Liver (tissue), 9 donors: ENCODE data around the gene SLC5A6. TPM values are rescaled to one million over a fixed set of nuclear protein-coding genes. Genes with fewer than 3 reads are reported as not detected.

Experiments
- DNase-seq: peaks from one replicate; pipeline ENCODE4 v3.0.0-alpha.2; 2017; ENCODE audit warnings: low spot score
- H3K27ac ChIP-seq, 2 donors: one replicate each; pipeline ENCODE4 v1.7.0; 2013; ENCODE audit warnings: inconsistent platforms in 2 of 2, low read length in 2 of 2, control low read depth in 1 of 2, low read depth in 1 of 2, mild to moderate bottlenecking in 1 of 2
- H3K27me3 ChIP-seq, 4 donors: one replicate each; pipeline versions ENCODE4 v1.6.1 to v1.7.0; 2013; ENCODE audit warnings: low read length in 3 of 4, inconsistent platforms in 1 of 4, mild to moderate bottlenecking in 1 of 4, moderate library complexity in 1 of 4; ENCODE audit not compliant: control insufficient read depth in 4 of 4, insufficient read depth in 4 of 4
- H3K36me3 ChIP-seq, 4 donors: one replicate each; pipeline versions ENCODE4 v1.6.1 to v1.7.0; 2013; ENCODE audit warnings: low read length in 3 of 4, mild to moderate bottlenecking in 3 of 4, low read depth in 1 of 4, moderate library complexity in 1 of 4; ENCODE audit not compliant: control insufficient read depth in 4 of 4, insufficient read depth in 3 of 4
- H3K4me1 ChIP-seq, 4 donors: one replicate each; pipeline versions ENCODE4 v1.6.1 to v1.7.0; 2013; ENCODE audit warnings: low read length in 3 of 4, mild to moderate bottlenecking in 3 of 4, moderate library complexity in 1 of 4; ENCODE audit not compliant: control insufficient read depth in 4 of 4, insufficient read depth in 4 of 4
- H3K4me3 ChIP-seq, 3 donors: one replicate each; pipeline versions ENCODE4 v1.6.1 to v1.7.0; 2013; ENCODE audit warnings: low read length in 3 of 3, control low read depth in 1 of 3, low read depth in 1 of 3, mild to moderate bottlenecking in 1 of 3
- H3K9ac ChIP-seq, 2 donors: one replicate each; pipeline ENCODE4 v1.7.0; 2013; ENCODE audit warnings: low read length in 2 of 2, mild to moderate bottlenecking in 2 of 2, moderate library complexity in 2 of 2, control low read depth in 1 of 2, low read depth in 1 of 2
- H3K9me3 ChIP-seq, 4 donors: one replicate each; pipeline versions ENCODE4 v1.6.1 to v1.7.0; 2013; ENCODE audit warnings: low read length in 3 of 4; ENCODE audit not compliant: control insufficient read depth in 4 of 4
- EGR1 ChIP-seq, 2 donors: IDR thresholded peaks; 2 replicates each; pipeline ENCODE4 v1.6.1; 2016 to 2018; ENCODE audit warnings: antibody characterized with exemption in 2 of 2, low read depth in 2 of 2
- FOXA1 ChIP-seq: IDR thresholded peaks from 2 replicates; pipeline ENCODE4 v1.6.1; 2016; ENCODE audit warnings: antibody characterized with exemption
- FOXA2 ChIP-seq: IDR thresholded peaks from 2 replicates; pipeline ENCODE4 v1.6.1; 2016; ENCODE audit warnings: antibody characterized with exemption
- HNF4G ChIP-seq: IDR thresholded peaks from 2 replicates; pipeline ENCODE4 v1.6.1; 2016; ENCODE audit warnings: antibody characterized with exemption
- JUND ChIP-seq, 2 donors: IDR thresholded peaks; 2 replicates each; pipeline ENCODE4 v1.6.1; 2016; ENCODE audit warnings: antibody characterized with exemption in 2 of 2
- NR2F2 ChIP-seq: IDR thresholded peaks from 2 replicates; pipeline ENCODE4 v1.6.1; 2016; ENCODE audit warnings: antibody characterized with exemption
- RAD21 ChIP-seq, 2 donors: IDR thresholded peaks; 2 replicates each; pipeline ENCODE4 v1.6.1; 2016; ENCODE audit warnings: antibody characterized with exemption in 2 of 2, mild to moderate bottlenecking in 2 of 2
- SP1 ChIP-seq: IDR thresholded peaks from 2 replicates; pipeline ENCODE4 v1.6.1; 2018; ENCODE audit warnings: antibody characterized with exemption, mild to moderate bottlenecking
- YY1 ChIP-seq: IDR thresholded peaks from 2 replicates; pipeline ENCODE4 v1.6.1; 2016; ENCODE audit warnings: antibody characterized with exemption, mild to moderate bottlenecking
- WGBS: extraction: QIAGEN DNeasy Blood & Tissue Kit; methylation state at CpG from one replicate; pipeline ENCODE4 v1.1.7; 2013; 5-methylcytosine and 5-hydroxymethylcytosine counted together
- polyA plus RNA-seq, 2 donors: library from polyadenylated mRNA; stranded (reverse) in 1 of 2; unstranded in 1 of 2; fragments of 200-250 nt in 1 of 2; fragments of >200 nt in 1 of 2; fragmentation: Nextera tagmentation in 1 of 2; extraction: Ambion mirVana in 1 of 2; gene quantifications; one replicate each; pipeline versions ENCODE4 v1.2.1 to v1.2.3, GENCODE V29; 2013 to 2015
- total RNA-seq, 2 donors: library from RNA; depleted of rRNA; stranded (reverse); fragments of >200 nt; gene quantifications; one replicate each; pipeline ENCODE4 v1.2.3, GENCODE V29; 2014
- TF ChIP-seq, protein P1 (sequence below): IDR thresholded peaks from 2 replicates; pipeline ENCODE4 v1.6.1; 2016; ENCODE audit warnings: antibody characterized with exemption
- TF ChIP-seq, protein P2 (sequence below): fragments of 150-350 bp; IDR thresholded peaks from 2 replicates; pipeline ENCODE4 v1.5.1; 2017; ENCODE audit warnings: improper control_type of control experiment, low read depth, low read length; ENCODE audit not compliant: missing input control
- TF ChIP-seq, protein P3 (sequence below): IDR thresholded peaks from 2 replicates; pipeline ENCODE4 v1.6.1; 2016; ENCODE audit warnings: antibody characterized with exemption, mild to moderate bottlenecking
- TF ChIP-seq, protein P4 (sequence below): IDR thresholded peaks from 2 replicates; pipeline ENCODE4 v1.6.1; 2016; ENCODE audit warnings: antibody characterized with exemption
- donor health status: healthy.
- donor health status: healthy.
- donor health status: healthy.
- donor health status: healthy.
- donor health status: healthy.

SLC5A6 gene
- total and polyA plus RNA-seq, 4 donors, result 12.5 to 217 (median 73.0) TPM

DNA sequence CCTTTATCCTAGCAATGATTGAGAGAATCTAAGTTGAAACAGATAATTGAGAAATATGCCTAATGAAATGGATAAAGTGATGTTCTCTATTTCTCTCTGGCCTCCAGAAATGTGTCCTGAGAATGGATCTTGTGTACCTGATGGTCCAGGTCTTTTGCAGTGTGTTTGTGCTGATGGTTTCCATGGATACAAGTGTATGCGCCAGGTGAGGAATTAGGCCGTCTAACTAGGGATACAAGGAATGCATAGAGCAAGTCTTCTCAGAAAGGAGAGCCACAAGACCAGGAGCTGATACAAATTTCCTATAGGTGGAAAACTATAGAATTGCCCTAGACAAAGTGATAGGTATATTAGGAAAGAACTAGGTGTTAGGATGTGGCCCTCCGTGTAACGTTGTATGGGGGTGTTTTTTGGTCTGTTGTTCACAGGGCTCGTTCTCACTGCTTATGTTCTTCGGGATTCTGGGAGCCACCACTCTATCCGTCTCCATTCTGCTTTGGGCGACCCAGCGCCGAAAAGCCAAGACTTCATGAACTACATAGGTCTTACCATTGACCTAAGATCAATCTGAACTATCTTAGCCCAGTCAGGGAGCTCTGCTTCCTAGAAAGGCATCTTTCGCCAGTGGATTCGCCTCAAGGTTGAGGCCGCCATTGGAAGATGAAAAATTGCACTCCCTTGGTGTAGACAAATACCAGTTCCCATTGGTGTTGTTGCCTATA is 4.5 kb upstream of the SLC5A6 start:
- H3K9ac ChIP-seq, result no peak overlapping the region
- H3K4me1 ChIP-seq, result peaks cover 0 to 25% (median 11%) of the 10 kb centered on the region in 4 donors
- H3K27ac ChIP-seq, result peak overlapping the region in 1 of 2 donors; percentile 71
- peak overlapping the region in 2 of 3 donors; percentile 41 to 59 for H3K4me3 ChIP-seq
- no peak for DNase-seq
- H3K36me3 ChIP-seq, result peaks cover 2 to 15% (median 9%) of the 10 kb centered on the region in 4 donors
- no peaks in the 10 kb centered on the region for H3K27me3 ChIP-seq
- 90% methylated on average over 13 of the region's 13 CpGs for WGBS
- H3K9me3 ChIP-seq, result no peaks in the 10 kb centered on the region
- no peak for TF ChIP-seq HNF4G

DNA sequence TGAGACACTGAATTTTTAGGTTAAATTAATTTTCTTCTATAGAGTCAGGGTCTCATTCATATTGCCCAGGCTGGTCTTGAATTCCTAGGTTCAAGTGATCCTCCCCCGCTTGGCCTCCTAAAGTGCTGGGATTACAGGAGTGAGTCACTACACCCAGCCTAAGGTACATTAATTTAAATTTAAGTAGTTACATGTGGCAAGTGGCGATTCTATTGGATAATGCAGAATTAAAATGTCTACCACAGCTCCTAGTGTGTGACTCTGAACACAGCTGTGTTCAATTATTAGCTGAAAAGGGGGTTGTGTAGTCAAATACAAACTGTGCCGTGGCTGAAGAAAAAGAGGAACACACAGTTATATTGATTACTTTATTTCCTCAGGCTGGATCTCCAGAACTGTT is 2.9 kb upstream of the SLC5A6 start:
- Histone ChIP-seq H3K4me1 (peaks cover 0 to 32% (median 14%) of the 10 kb centered on the region in 4 donors), H3K9ac (no peak overlapping the region), H3K9me3 (no peaks in the 10 kb centered on the region), H3K27me3 (no peaks in the 10 kb centered on the region), H3K36me3 (peaks cover 0 to 12% (median 4%) of the 10 kb centered on the region in 4 donors), H3K4me3 (no peak overlapping the region), H3K27ac (no peak overlapping the region)
- TF ChIP-seq, protein P1, sequence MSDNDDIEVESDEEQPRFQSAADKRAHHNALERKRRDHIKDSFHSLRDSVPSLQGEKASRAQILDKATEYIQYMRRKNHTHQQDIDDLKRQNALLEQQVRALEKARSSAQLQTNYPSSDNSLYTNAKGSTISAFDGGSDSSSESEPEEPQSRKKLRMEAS, result no peak
- TF ChIP-seq SP1 (no peak), FOXA2 (no peak), HNF4G (no peak), RAD21 (IDR thresholded peaks at IDR 0.05) (no peak), JUND (IDR thresholded peaks at IDR 0.05) (no peak), NR2F2 (no peak), YY1 (no peak), EGR1 (IDR thresholded peaks at IDR 0.05; ENCODE audit: low read depth in 2 of 2) (no peak), FOXA1 (no peak)
- TF ChIP-seq, protein P2, sequence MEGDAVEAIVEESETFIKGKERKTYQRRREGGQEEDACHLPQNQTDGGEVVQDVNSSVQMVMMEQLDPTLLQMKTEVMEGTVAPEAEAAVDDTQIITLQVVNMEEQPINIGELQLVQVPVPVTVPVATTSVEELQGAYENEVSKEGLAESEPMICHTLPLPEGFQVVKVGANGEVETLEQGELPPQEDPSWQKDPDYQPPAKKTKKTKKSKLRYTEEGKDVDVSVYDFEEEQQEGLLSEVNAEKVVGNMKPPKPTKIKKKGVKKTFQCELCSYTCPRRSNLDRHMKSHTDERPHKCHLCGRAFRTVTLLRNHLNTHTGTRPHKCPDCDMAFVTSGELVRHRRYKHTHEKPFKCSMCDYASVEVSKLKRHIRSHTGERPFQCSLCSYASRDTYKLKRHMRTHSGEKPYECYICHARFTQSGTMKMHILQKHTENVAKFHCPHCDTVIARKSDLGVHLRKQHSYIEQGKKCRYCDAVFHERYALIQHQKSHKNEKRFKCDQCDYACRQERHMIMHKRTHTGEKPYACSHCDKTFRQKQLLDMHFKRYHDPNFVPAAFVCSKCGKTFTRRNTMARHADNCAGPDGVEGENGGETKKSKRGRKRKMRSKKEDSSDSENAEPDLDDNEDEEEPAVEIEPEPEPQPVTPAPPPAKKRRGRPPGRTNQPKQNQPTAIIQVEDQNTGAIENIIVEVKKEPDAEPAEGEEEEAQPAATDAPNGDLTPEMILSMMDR, result no peak
- TF ChIP-seq, protein P3, sequence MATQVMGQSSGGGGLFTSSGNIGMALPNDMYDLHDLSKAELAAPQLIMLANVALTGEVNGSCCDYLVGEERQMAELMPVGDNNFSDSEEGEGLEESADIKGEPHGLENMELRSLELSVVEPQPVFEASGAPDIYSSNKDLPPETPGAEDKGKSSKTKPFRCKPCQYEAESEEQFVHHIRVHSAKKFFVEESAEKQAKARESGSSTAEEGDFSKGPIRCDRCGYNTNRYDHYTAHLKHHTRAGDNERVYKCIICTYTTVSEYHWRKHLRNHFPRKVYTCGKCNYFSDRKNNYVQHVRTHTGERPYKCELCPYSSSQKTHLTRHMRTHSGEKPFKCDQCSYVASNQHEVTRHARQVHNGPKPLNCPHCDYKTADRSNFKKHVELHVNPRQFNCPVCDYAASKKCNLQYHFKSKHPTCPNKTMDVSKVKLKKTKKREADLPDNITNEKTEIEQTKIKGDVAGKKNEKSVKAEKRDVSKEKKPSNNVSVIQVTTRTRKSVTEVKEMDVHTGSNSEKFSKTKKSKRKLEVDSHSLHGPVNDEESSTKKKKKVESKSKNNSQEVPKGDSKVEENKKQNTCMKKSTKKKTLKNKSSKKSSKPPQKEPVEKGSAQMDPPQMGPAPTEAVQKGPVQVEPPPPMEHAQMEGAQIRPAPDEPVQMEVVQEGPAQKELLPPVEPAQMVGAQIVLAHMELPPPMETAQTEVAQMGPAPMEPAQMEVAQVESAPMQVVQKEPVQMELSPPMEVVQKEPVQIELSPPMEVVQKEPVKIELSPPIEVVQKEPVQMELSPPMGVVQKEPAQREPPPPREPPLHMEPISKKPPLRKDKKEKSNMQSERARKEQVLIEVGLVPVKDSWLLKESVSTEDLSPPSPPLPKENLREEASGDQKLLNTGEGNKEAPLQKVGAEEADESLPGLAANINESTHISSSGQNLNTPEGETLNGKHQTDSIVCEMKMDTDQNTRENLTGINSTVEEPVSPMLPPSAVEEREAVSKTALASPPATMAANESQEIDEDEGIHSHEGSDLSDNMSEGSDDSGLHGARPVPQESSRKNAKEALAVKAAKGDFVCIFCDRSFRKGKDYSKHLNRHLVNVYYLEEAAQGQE, result no peak
- TF ChIP-seq, protein P4, sequence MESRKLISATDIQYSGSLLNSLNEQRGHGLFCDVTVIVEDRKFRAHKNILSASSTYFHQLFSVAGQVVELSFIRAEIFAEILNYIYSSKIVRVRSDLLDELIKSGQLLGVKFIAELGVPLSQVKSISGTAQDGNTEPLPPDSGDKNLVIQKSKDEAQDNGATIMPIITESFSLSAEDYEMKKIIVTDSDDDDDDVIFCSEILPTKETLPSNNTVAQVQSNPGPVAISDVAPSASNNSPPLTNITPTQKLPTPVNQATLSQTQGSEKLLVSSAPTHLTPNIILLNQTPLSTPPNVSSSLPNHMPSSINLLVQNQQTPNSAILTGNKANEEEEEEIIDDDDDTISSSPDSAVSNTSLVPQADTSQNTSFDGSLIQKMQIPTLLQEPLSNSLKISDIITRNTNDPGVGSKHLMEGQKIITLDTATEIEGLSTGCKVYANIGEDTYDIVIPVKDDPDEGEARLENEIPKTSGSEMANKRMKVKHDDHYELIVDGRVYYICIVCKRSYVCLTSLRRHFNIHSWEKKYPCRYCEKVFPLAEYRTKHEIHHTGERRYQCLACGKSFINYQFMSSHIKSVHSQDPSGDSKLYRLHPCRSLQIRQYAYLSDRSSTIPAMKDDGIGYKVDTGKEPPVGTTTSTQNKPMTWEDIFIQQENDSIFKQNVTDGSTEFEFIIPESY, result no peak
- DNase-seq, result no peak
- WGBS, result 96% methylated on average over 3 of the region's 3 CpGs
